Measurements from ENCODE around the gene SAPCD1. TPM values are rescaled to one million over a fixed set of nuclear protein-coding genes. Genes with fewer than 3 reads are reported as not detected.
A peak's percentile ranks its signal among the peaks of the same experiment; 100 is the strongest.

Gene SAPCD1
- total and polyA plus RNA-seq, 2 experiments from 2014 or later, result 2.1 to 11.6 TPM

DNA sequence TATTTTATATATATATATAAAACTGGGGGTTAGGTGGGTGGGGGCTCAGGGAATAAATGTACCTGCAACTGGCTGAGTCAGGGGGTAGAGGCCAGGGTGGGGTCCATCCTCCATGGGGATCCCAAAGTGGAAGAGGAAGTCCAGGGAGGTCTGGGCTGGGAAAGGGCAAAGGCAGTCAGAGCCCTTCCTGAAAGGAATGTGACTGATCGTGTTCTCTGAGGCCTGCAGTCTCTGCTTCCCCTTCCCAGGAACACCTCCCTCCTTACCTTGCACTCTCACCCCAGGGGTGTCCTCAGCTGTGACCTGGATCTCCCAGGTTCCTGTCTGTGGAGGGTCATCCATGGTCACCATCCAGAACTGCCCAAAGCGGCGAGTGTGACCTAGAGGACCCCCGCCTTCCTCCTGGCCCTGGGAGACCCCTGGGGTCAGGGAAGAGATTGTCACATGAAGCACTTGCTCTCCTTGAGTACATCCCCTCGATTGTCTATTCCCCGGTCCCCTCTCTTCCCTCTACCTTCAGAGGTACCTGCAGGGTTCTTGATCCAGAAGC, 4.7 kb downstream of the SAPCD1 start:
- Histone ChIP-seq H3K4me3 (no peak overlapping the region), H3K36me3 (no peaks in the 10 kb centered on the region), H3K27ac (no peak overlapping the region), H3K4me1 (ENCODE audit: low read depth) (peaks cover 5% of the 10 kb centered on the region), H3K9me3 (ENCODE audit: low read depth) (no peaks in the 10 kb centered on the region), H3K27me3 (no peaks in the 10 kb centered on the region)
- no peak for DNase-seq (ENCODE audit: low read depth in 1 of 2, low spot score in 1 of 2)
- TF ChIP-seq, protein P1, sequence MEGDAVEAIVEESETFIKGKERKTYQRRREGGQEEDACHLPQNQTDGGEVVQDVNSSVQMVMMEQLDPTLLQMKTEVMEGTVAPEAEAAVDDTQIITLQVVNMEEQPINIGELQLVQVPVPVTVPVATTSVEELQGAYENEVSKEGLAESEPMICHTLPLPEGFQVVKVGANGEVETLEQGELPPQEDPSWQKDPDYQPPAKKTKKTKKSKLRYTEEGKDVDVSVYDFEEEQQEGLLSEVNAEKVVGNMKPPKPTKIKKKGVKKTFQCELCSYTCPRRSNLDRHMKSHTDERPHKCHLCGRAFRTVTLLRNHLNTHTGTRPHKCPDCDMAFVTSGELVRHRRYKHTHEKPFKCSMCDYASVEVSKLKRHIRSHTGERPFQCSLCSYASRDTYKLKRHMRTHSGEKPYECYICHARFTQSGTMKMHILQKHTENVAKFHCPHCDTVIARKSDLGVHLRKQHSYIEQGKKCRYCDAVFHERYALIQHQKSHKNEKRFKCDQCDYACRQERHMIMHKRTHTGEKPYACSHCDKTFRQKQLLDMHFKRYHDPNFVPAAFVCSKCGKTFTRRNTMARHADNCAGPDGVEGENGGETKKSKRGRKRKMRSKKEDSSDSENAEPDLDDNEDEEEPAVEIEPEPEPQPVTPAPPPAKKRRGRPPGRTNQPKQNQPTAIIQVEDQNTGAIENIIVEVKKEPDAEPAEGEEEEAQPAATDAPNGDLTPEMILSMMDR (IDR thresholded peaks at IDR 0.05; ENCODE audit: low read depth, low read length), result no peak

DNA sequence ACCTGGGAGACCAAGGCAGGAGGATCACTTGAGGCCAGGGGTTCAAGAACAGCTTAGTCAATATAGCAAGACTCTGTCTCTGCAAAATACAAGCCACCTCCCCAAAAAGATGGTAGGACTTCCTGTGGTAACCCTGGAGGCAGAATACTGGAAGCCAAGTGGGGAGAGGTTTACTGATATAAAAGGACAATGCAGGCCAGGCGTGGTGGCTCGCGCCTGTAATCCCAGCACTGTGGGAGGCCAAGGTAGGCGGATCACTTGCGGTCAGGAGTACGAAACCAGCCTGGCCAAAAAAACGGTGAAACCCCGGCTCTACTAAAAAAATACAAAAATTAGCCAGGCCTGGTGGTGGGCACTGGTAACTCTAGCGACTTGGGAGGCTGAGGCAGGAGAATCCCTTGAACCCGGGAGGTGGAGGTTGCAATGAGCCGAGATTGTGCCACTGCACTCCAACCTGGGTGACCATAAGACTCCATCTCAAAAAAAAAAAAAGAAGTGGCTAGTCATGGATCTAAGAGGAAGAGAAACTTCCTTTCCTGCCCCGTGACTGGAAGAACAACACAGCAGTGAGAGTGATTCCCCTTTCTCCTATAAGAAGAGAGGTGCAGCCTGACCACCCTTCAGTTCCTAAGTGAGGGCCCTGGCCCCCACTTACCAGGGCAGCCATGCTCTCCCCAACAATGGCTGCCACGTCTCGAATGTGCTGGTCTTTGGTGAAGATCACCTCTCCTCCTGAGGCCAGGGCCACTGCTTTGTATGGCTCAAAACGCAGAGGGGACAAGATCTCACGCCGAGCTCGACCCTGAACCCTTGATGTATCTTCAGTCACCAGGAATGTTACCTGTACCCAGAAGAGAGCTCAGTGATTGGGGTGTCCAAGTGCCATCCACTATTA, 6.2 kb downstream of the SAPCD1 start:
- no peaks in the 10 kb centered on the region for H3K9me3 ChIP-seq (ENCODE audit: low read depth)
- TF ChIP-seq, protein P1 (IDR thresholded peaks at IDR 0.05; ENCODE audit: low read depth, low read length), result no peak
- peaks cover 1% of the 10 kb centered on the region for H3K4me1 ChIP-seq (ENCODE audit: low read depth)
- DNase-seq (ENCODE audit: low read depth in 1 of 2, low spot score in 1 of 2), result no peak
- no peak overlapping the region for H3K27ac ChIP-seq
- H3K36me3 ChIP-seq, result no peaks in the 10 kb centered on the region
- no peaks in the 10 kb centered on the region for H3K27me3 ChIP-seq
- H3K4me3 ChIP-seq, result no peak overlapping the region

DNA sequence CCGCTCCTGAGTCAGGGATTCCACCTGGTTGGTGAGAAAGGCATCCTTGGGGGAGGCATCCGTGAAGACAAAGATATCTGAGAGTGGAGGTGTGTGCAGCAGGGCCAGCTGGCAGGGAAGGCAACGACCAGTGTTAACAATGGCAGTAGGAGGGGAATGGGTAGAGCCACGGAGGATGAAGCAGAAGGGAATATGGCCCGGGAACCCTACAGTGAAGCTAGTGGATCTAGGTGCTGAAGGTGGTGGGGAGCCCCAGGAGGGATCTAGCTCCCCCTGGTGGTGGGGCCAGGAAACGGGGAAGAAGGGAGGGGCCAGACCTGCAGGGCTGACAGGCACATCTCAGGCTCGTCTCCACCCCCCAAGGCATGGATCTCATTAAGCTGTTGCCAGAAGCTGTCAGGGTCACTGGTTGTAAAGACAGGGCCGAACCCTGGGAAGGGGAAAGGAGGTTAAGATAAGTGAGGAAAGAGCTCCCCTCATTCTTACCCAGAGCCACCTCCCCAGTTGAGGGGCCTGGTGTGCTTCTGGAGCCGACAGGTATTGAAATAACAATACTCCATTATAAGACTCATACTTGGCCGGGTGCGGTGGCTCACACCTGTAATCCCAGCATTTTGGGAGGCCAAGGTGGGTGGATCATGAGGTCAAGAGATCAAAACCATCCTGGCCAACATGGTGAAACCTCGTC, 7.4 kb downstream of the SAPCD1 start:
- Histone ChIP-seq H3K4me3 (no peak overlapping the region), H3K36me3 (no peaks in the 10 kb centered on the region), H3K27ac (no peak overlapping the region), H3K4me1 (ENCODE audit: low read depth) (no peaks in the 10 kb centered on the region), H3K9me3 (ENCODE audit: low read depth) (no peaks in the 10 kb centered on the region), H3K27me3 (no peaks in the 10 kb centered on the region)
- DNase-seq (ENCODE audit: low read depth in 1 of 2, low spot score in 1 of 2), result peak; percentile 45 to 60
- TF ChIP-seq, protein P1 (IDR thresholded peaks at IDR 0.05; ENCODE audit: low read depth, low read length), result peak; percentile 77

DNA sequence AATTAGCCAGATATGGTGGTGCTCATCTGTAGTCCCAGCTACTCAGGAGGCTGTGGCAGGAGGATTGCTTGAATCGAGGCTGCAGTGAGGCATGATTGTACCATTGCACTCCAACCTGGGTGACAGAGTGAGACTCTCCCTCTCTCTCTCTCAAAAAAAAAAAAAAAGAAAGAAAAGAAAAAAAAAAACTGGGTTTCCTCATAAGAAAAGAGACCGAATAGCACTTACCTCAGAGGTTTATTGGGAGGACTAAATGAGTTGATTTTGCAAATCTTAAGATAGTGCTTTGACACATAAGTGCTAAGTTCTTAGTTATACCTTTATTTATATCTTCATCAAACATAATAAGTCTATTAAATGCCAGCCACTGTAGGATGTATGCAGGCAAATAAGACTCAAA, 8.4 kb downstream of the SAPCD1 start:
- TF ChIP-seq, protein P1 (IDR thresholded peaks at IDR 0.05; ENCODE audit: low read depth, low read length), result no peak
- Histone ChIP-seq H3K9me3 (ENCODE audit: low read depth) (no peaks in the 10 kb centered on the region), H3K36me3 (no peaks in the 10 kb centered on the region)

GRCh38 chr6:31771992-31772358, 9.5 kb downstream of the SAPCD1 start:
- peak in 1 of 2 donors; percentile 65 for DNase-seq (ENCODE audit: low read depth in 1 of 2, low spot score in 1 of 2)
- TF ChIP-seq, protein P1 (IDR thresholded peaks at IDR 0.05; ENCODE audit: low read depth, low read length), result no peak
- Histone ChIP-seq H3K4me3 (no peak overlapping the region), H3K36me3 (no peaks in the 10 kb centered on the region), H3K27ac (no peak overlapping the region), H3K27me3 (no peaks in the 10 kb centered on the region), H3K9me3 (ENCODE audit: low read depth) (no peaks in the 10 kb centered on the region), H3K4me1 (ENCODE audit: low read depth) (peaks cover 11% of the 10 kb centered on the region)

More for the DNA sequence above, 8.4 kb downstream of the SAPCD1 start:
- no peaks in the 10 kb centered on the region for H3K4me1 ChIP-seq (ENCODE audit: low read depth)
- no peak overlapping the region for H3K4me3 ChIP-seq
- DNase-seq (ENCODE audit: low read depth in 1 of 2, low spot score in 1 of 2), result no peak
- no peak overlapping the region for H3K27ac ChIP-seq
- no peaks in the 10 kb centered on the region for H3K27me3 ChIP-seq
